DLD1 (cell line): ENCODE results near the gene GAS2.

Experiments
- in situ Hi-C: cut with HindIII; loops from 2 replicates; pipeline ENCODE4 v1.10.0; 2017; ENCODE audit warnings: low sequenced_read_pairs

Gene GAS2

DNA sequence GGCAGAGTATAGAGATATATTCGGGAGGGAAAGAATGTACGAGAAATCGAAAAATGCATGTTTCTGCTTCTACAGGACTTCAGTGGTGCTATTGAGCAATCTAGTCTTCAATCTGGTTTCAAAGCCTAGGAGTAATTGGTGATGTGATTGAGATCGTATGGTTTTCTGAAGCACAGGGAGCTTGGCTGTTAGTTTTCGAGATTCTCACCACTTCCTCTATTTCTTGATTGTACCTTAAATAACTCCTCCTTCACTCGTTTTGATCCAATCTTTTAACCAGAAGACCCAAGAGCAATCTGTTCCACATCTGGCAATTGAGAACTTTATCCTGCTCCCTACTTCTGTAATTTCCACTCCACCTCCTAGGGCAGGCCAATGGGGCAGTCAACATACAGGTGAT, 193.3 kb downstream of the GAS2 start:
- in situ Hi-C loops: no loop called here

DNA sequence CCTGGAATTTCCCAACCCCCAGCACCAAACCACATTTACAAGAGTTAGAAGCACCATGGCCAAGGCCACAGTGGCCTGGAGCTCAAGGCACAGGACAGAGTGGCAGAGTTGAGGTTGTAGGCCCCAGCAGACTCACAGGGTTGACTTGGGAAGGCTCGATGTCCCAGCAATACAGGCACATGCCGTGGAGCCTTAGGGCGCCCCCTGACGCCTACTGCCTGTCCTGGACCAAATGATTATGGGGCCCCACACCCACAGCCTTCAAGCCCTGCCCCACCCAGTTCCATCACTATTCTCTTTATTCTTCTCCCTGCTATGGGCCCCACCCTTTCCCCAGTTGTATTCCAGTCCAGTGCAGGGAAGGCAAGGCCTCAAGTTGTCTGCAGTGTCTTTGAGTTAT, 193.8 kb downstream of the GAS2 start, which contains the start of gene CCDC179:
Gene CCDC179, minus strand, starts transcription at position 234 of the 400 bp plus-strand sequence. Its CDS starts 53 bp downstream, at position 181.
- in situ Hi-C loops: no loop called here
